Mesothelial cell of epicardium (in vitro differentiated cells): ENCODE data around the gene TMEM89. TPM values are rescaled to one million over a fixed set of nuclear protein-coding genes. Genes with fewer than 3 reads are reported as not detected.

ENCODE experiments used
- DNase-seq, 2 experiments: peaks; one replicate each; pipeline ENCODE4 v3.0.0; 2021; ENCODE audit warnings: low spot score in 2 of 2; ENCODE audit not compliant: unreplicated experiment in 2 of 2
- H3K27ac Mint-ChIP-seq: 2 replicates; pipeline ENCODE4 v1.8.0; 2021; ENCODE audit warnings: mixed read lengths
- H3K27me3 Mint-ChIP-seq: 2 replicates; pipeline ENCODE4 v1.8.0; 2021; ENCODE audit warnings: low read depth, mixed read lengths
- H3K36me3 Mint-ChIP-seq: 2 replicates; pipeline ENCODE4 v1.8.0; 2021; ENCODE audit warnings: mixed read lengths
- H3K4me1 Mint-ChIP-seq: 2 replicates; pipeline ENCODE4 v1.8.0; 2021; ENCODE audit warnings: mixed read lengths
- H3K4me3 Mint-ChIP-seq: 2 replicates; pipeline ENCODE4 v1.8.0; 2021; ENCODE audit warnings: mild to moderate bottlenecking, moderate library complexity, mixed read lengths
- H3K9me3 Mint-ChIP-seq: 2 replicates; pipeline ENCODE4 v1.8.0; 2021; ENCODE audit warnings: mixed read lengths
- microRNA-seq: library from miRNA; unstranded; fragments of <30 nt; microRNA quantifications from one replicate; pipeline ENCODE4 v1.2.0, GENCODE V29; 2021; ENCODE audit warnings: inconsistent platforms, mixed read lengths
- total RNA-seq: library from RNA; stranded (reverse); gene quantifications from 3 replicates; pipeline ENCODE4 v1.2.1, GENCODE V29; 2021
- TF ChIP-seq, protein P1 (sequence below): fragments of 200-600 bp; sonication (generic); IDR thresholded peaks from one replicate; pipeline ENCODE4 v1.5.0; 2021; ENCODE audit warnings: antibody characterized with exemption; ENCODE audit not compliant: unreplicated experiment

TMEM89 gene
- total RNA-seq, 1 donor from 2014 or later = not detected

DNA sequence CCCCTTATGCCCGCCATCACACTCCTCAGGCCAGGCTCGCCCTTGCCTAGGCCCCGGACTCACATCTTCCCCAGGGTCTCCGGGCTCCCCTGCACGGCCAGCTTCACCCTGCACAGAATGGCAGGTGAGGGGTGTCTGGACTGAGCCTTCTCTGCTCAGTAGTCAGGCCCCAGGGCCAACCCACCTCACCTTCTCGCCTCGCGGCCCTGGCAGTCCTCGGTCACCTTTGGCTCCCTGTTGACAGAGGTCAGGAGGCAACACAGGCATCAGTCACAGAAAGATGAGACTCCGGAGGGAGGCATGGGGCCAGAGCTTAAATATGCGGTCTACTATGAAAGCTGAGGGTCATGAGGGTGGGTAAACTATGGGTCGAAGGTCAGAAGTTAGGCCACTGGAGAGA, 49.6 kb downstream of the TMEM89 start:
- Mint-ChIP-seq H3K4me3 (no peak overlapping the region), H3K27ac (no peak overlapping the region), H3K4me1 (no peaks in the 10 kb centered on the region), H3K27me3 (no peaks in the 10 kb centered on the region), H3K36me3 (no peaks in the 10 kb centered on the region), H3K9me3 (no peaks in the 10 kb centered on the region)
- TF ChIP-seq, protein P1, sequence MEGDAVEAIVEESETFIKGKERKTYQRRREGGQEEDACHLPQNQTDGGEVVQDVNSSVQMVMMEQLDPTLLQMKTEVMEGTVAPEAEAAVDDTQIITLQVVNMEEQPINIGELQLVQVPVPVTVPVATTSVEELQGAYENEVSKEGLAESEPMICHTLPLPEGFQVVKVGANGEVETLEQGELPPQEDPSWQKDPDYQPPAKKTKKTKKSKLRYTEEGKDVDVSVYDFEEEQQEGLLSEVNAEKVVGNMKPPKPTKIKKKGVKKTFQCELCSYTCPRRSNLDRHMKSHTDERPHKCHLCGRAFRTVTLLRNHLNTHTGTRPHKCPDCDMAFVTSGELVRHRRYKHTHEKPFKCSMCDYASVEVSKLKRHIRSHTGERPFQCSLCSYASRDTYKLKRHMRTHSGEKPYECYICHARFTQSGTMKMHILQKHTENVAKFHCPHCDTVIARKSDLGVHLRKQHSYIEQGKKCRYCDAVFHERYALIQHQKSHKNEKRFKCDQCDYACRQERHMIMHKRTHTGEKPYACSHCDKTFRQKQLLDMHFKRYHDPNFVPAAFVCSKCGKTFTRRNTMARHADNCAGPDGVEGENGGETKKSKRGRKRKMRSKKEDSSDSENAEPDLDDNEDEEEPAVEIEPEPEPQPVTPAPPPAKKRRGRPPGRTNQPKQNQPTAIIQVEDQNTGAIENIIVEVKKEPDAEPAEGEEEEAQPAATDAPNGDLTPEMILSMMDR = no peak
- no peak for DNase-seq

Small RNA genes lying within 50 kb of the gene (microRNA-seq; reads per million reads assigned to microRNA genes)
- gene MIR4793 (not detected), gene MIR711 (not detected)

Other genes starting within 250 kb of the TMEM89 start
- gene FBXW12, start 249.6 kb downstream of the TMEM89 start, total RNA-seq = 0.47 to 0.66 TPM (median 0.51 TPM) in 3 replicates
- gene PLXNB1, start 191.7 kb downstream of the TMEM89 start, total RNA-seq = 203 to 214 TPM (median 211 TPM) in 3 replicates
- gene CCDC51, start 181.7 kb downstream of the TMEM89 start, total RNA-seq = 10.7 to 12.3 TPM (median 11.5 TPM) in 3 replicates
- gene TMA7, start 181.5 kb downstream of the TMEM89 start, total RNA-seq = 183 to 192 TPM (median 186 TPM) in 3 replicates
- 11.6 to 12.0 TPM (median 11.6 TPM) in 3 replicates for gene ATRIP, start 175.0 kb downstream of the TMEM89 start, total RNA-seq
- 154 to 167 TPM (median 156 TPM) in 3 replicates for gene SHISA5, start 117.6 kb downstream of the TMEM89 start, total RNA-seq
- gene PFKFB4, start 65.0 kb downstream of the TMEM89 start, total RNA-seq = 18.2 to 22.3 TPM (median 19.4 TPM) in 3 replicates
- gene UCN2, start 58.0 kb downstream of the TMEM89 start, total RNA-seq = 0.22 to 0.60 TPM (median 0.57 TPM) in 3 replicates
- gene COL7A1, start 26.4 kb downstream of the TMEM89 start, total RNA-seq = 14.1 to 19.2 TPM (median 15.0 TPM) in 3 replicates
- gene UQCRC1, start 12.1 kb downstream of the TMEM89 start, total RNA-seq = 161 to 171 TPM (median 164 TPM) in 3 replicates
- gene SLC26A6, start 13.7 kb upstream of the TMEM89 start, total RNA-seq = 18.0 to 22.7 TPM (median 21.6 TPM) in 3 replicates
- 5.0 to 5.6 TPM (median 5.2 TPM) in 3 replicates for gene CELSR3, start 41.1 kb upstream of the TMEM89 start, total RNA-seq
- 30.7 to 33.5 TPM (median 31.9 TPM) in 3 replicates for gene NCKIPSD, start 64.1 kb upstream of the TMEM89 start, total RNA-seq
- gene IP6K2, start 95.5 kb upstream of the TMEM89 start, total RNA-seq = 207 to 212 TPM (median 209 TPM) in 3 replicates
- 34.1 to 37.5 TPM (median 35.4 TPM) in 3 replicates for gene PRKAR2A, start 226.1 kb upstream of the TMEM89 start, total RNA-seq